Right lobe of liver (tissue), 6 donors: Measurements from ENCODE around the gene SCN8A. TPM values are rescaled to one million over a fixed set of nuclear protein-coding genes. Genes with fewer than 3 reads are reported as not detected.

Experiments used
- ATAC-seq, 4 donors: fragments of 200-7000 bp; cut with Tn5 transposase; one replicate each; pipeline ENCODE4 v1.9.1; 2020; ENCODE audit warnings: mild to moderate bottlenecking in 4 of 4, moderate library complexity in 4 of 4
- DNase-seq, 3 donors: peaks; one replicate each; pipeline ENCODE4 v3.0.0-alpha.2; 2020
- H3K27ac ChIP-seq, 3 donors: fragments of 200-600 bp; one replicate each; pipeline ENCODE4 v1.8.0; 2022
- H3K27me3 ChIP-seq, 2 donors: fragments of 200-600 bp; one replicate each; pipeline ENCODE4 v1.8.0; 2022
- H3K36me3 ChIP-seq, 4 donors: fragments of 200-600 bp; sonication (generic) in 1 of 4; one replicate each; pipeline versions ENCODE4 v1.5.1 to v1.8.0; 2017 to 2022; ENCODE audit warnings: control low read depth in 1 of 4
- H3K4me1 ChIP-seq, 4 donors: fragments of 200-600 bp; sonication (generic) in 1 of 4; one replicate each; pipeline versions ENCODE4 v1.5.1 to v1.8.0; 2017 to 2022; ENCODE audit warnings: control low read depth in 1 of 4
- H3K4me3 ChIP-seq, 3 donors: fragments of 200-600 bp; one replicate each; pipeline ENCODE4 v1.8.0; 2022
- H3K9me3 ChIP-seq, 4 donors: fragments of 200-600 bp; sonication (generic) in 1 of 4; one replicate each; pipeline versions ENCODE4 v1.5.1 to v1.8.0; 2017 to 2022; ENCODE audit warnings: control low read depth in 1 of 4
- CTCF ChIP-seq, 4 donors: fragments of 200-600 bp in 3 of 4; fragments of 450-650 bp in 1 of 4; IDR thresholded peaks; one replicate each; pipeline versions ENCODE4 v1.5.1 to v1.8.0; 2016 to 2022; ENCODE audit warnings: antibody characterized with exemption in 4 of 4, mild to moderate bottlenecking in 2 of 4
- POLR2A ChIP-seq: fragments of 450-650 bp; IDR thresholded peaks from one replicate; pipeline ENCODE4 v1.6.1; 2017; ENCODE audit warnings: antibody characterized with exemption, mild to moderate bottlenecking
- WGBS: methylation state at CpG from one replicate; pipeline ENCODE4 v1.1.6; 2018; ENCODE audit warnings: low coverage, low lambda C conversion rate; ENCODE audit not compliant: insufficient coverage; ENCODE audit errors: missing lambda C conversion rate; 5-methylcytosine and 5-hydroxymethylcytosine counted together
- intact Hi-C, 2 donors: fragments of 100-400 bp; cut with DNase I; formaldehyde crosslinking; loops; one replicate each; pipeline versions ENCODE4 v1.11.2 to v1.14.1; 2022
- total RNA-seq, 6 experiments: library from RNA; depleted of rRNA in 2 of 6; stranded (reverse); fragments of >200 nt in 2 of 6; fragmentation: NEBNext Ultra II Directional in 3 of 6; extraction: Animal tissue kit (Norgen Biotek cat#: 25700) in 3 of 6; gene quantifications; one replicate each; pipeline versions ENCODE4 v1.1.0 to v1.2.4, GENCODE V29; 2016 to 2023
- donor health status: DM: no; HTN: yes; CAD: no.
- donor health status: DM: no; HTN: no; CAD: no.
- donor health status: DM: no; HTN: no; CAD: no.
- donor health status: DM: no; HTN: yes; CAD: no.
- donor health status: DM: no; HTN: yes; CAD: no.

Gene SCN8A
- total RNA-seq, 6 experiments from 2014 or later: 1.7 to 5.6 (median 3.7) TPM

GRCh38 chr12:51817027-51817953 lies 226.3 kb downstream of the SCN8A start:
- ATAC-seq: no peak
- no peak for DNase-seq
- TF ChIP-seq POLR2A: no peak
- TF ChIP-seq CTCF (IDR thresholded peaks at IDR 0.05): no peak
- peaks cover 0 to 6% (median 0%) of the 10 kb centered on the region in 4 donors for H3K4me1 ChIP-seq
- H3K27me3 ChIP-seq: no peaks in the 10 kb centered on the region
- WGBS: 88% methylated on average over 5 of the region's 10 CpGs
- H3K9me3 ChIP-seq: no peaks in the 10 kb centered on the region
- H3K4me3 ChIP-seq: no peak overlapping the region
- intact Hi-C loops: loop anchor here in 1 of 2 donors (10.0 kb wide), 1 partner anchor 292 kb away; no protein-coding TSS in a partner anchor
- H3K36me3 ChIP-seq: no peaks in the 10 kb centered on the region
- no peak overlapping the region for H3K27ac ChIP-seq

- Histone ChIP-seq H3K27ac (no peak overlapping the region), H3K4me3 (no peak overlapping the region), H3K4me1 (peaks cover 0 to 6% (median 0%) of the 10 kb centered on the region in 4 donors), H3K36me3 (no peaks in the 10 kb centered on the region), H3K27me3 (no peaks in the 10 kb centered on the region), H3K9me3 (no peaks in the 10 kb centered on the region)
- WGBS: 83% methylated on average over 4 of the region's 5 CpGs
- no peak for TF ChIP-seq CTCF (IDR thresholded peaks at IDR 0.05)
- TF ChIP-seq POLR2A: no peak
- intact Hi-C loops: loop anchor here in 1 of 2 donors (10.0 kb wide), 1 partner anchor 293 kb away; no protein-coding TSS in a partner anchor
- ATAC-seq: no peak
- DNase-seq: no peak
Observed at GRCh38 chr12:51818086-51818485, 227.1 kb downstream of the SCN8A start.

- H3K27me3 ChIP-seq: no peaks in the 10 kb centered on the region
- H3K4me3 ChIP-seq: no peak overlapping the region
- no peaks in the 10 kb centered on the region for H3K36me3 ChIP-seq
- H3K4me1 ChIP-seq: peaks cover 0 to 6% (median 0%) of the 10 kb centered on the region in 4 donors
- H3K27ac ChIP-seq: no peak overlapping the region
- DNase-seq (no peak), ATAC-seq (no peak)
- intact Hi-C loops: loop anchor here in 1 of 2 donors (10.0 kb wide), 1 partner anchor 294 kb away; no protein-coding TSS in a partner anchor
- H3K9me3 ChIP-seq: no peaks in the 10 kb centered on the region
- 37% methylated on average over 3 of the region's 4 CpGs for WGBS
- TF ChIP-seq CTCF (IDR thresholded peaks at IDR 0.05) (no peak), POLR2A (no peak)
Observed at GRCh38 chr12:51818566-51819300, 227.7 kb downstream of the SCN8A start.

- peak in 1 of 3 donors; percentile 27 for DNase-seq
- Histone ChIP-seq H3K36me3 (no peaks in the 10 kb centered on the region), H3K4me1 (peaks cover 0 to 5% (median 0%) of the 10 kb centered on the region in 4 donors), H3K9me3 (no peaks in the 10 kb centered on the region), H3K27ac (peak overlapping the region in 1 of 3 donors; percentile 8), H3K27me3 (no peaks in the 10 kb centered on the region), H3K4me3 (peak overlapping the region; percentile 30 to 54 (median 43))
- no peak for ATAC-seq
- TF ChIP-seq POLR2A (no peak), CTCF (IDR thresholded peaks at IDR 0.05) (no peak)
- intact Hi-C loops: loop anchor here (5.0 to 10.0 kb wide), 4 partner anchors 55 to 395 kb away; partner anchors contain the start of gene SLC4A8 (in 1 of the 2)
- WGBS: 32% methylated on average over 14 of the region's 32 CpGs
Observed at GRCh38 chr12:51819736-51820525, 228.9 kb downstream of the SCN8A start.
